Endothelial cell of umbilical vein (primary cell): ENCODE data around the gene CSNK1E. TPM values are rescaled to one million over a fixed set of nuclear protein-coding genes. Genes with fewer than 3 reads are reported as not detected.

Experiments used
- BruUV-seq: library from RNA; stranded (reverse); fragments of 400-500 nt; replicated peaks from 2 replicates; lab custom pipeline; 2021; lab: Mats Ljungman, UMichigan
- CTCF ChIA-PET: fragments of 300-600, 350-600 bp; sonication (Branson Sonifier 250); formaldehyde crosslinking; loops from one replicate; lab custom pipeline; 2021; ENCODE audit warnings: antibody characterized with exemption, inconsistent platforms; lab: Charles Lee
- POLR2A ChIA-PET: fragments of 300-600, 350-600 bp; sonication (Branson Sonifier 250); formaldehyde crosslinking; loops from one replicate; lab custom pipeline; 2021; ENCODE audit warnings: antibody characterized with exemption, inconsistent platforms; lab: Charles Lee
- DNase-seq: peaks from one replicate; pipeline ENCODE4 v3.0.0-alpha.2; 2011; ENCODE audit warnings: low read depth, low spot score
- FAIRE-seq: peaks from 2 replicates; lab custom pipeline; 2011; peaks lifted over from hg19 to GRCh38; lab: Jason Lieb, UNC
- H2AFZ ChIP-seq: 2 replicates; pipeline ENCODE4 v1.6.0; 2012; ENCODE audit warnings: low read depth, low read length, control low read depth, inconsistent platforms
- H3K27ac ChIP-seq: 2 replicates; pipeline ENCODE4 v1.5.1; 2011; ENCODE audit warnings: low read depth, mild to moderate bottlenecking, control low read depth, low read length, moderate library complexity; ENCODE audit not compliant: insufficient read depth
- H3K27me3 ChIP-seq, 2 experiments: 2 replicates each; pipeline versions ENCODE4 v1.6.0 to v1.6.1; 2011; ENCODE audit warnings: low read length in 2 of 2, mixed read lengths in 1 of 2; ENCODE audit not compliant: control insufficient read depth in 2 of 2, insufficient read depth in 2 of 2
- H3K36me3 ChIP-seq, 2 experiments: 2 replicates in 1 of 2; 3 replicates in 1 of 2; pipeline ENCODE4 v1.5.1; 2011; ENCODE audit warnings: low read length in 2 of 2, mild to moderate bottlenecking in 1 of 2, moderate library complexity in 1 of 2; ENCODE audit not compliant: control insufficient read depth in 2 of 2, insufficient read depth in 2 of 2; ENCODE audit errors: extremely low read depth in 1 of 2
- H3K4me1 ChIP-seq: 3 replicates; pipeline ENCODE4 v1.5.1; 2011; ENCODE audit warnings: mild to moderate bottlenecking, low read length; ENCODE audit not compliant: control insufficient read depth, insufficient read depth; ENCODE audit errors: extremely low read depth
- H3K4me2 ChIP-seq: 2 replicates; pipeline ENCODE4 v1.6.1; 2011; ENCODE audit warnings: low read length, control low read depth, mixed read lengths; ENCODE audit not compliant: insufficient read depth
- H3K4me3 ChIP-seq, 3 experiments: fragments of 200-600 bp in 1 of 3; sonication (generic), shearing (Covaris generic) in 1 of 3; replicated peaks in 1 of 3; 2 replicates each; pipeline ENCODE4 v1.5.1; 2011 to 2016; ENCODE audit warnings: control low read depth in 3 of 3, low read length in 3 of 3, mild to moderate bottlenecking in 2 of 3, inconsistent platforms in 1 of 3, low read depth in 1 of 3, moderate library complexity in 1 of 3; ENCODE audit not compliant: insufficient read depth in 1 of 3
- H3K79me2 ChIP-seq: 2 replicates; pipeline ENCODE4 v1.6.0; 2012; ENCODE audit warnings: low read length, inconsistent platforms; ENCODE audit not compliant: control insufficient read depth, insufficient read depth
- H3K9ac ChIP-seq: replicated peaks from 2 replicates; pipeline ENCODE3; 2011; ENCODE audit warnings: low read length, control low read depth; ENCODE audit not compliant: insufficient read depth; ENCODE audit errors: extremely low read depth
- H3K9me1 ChIP-seq: replicated peaks from 3 replicates; pipeline ENCODE4 v1.6.0; 2011; ENCODE audit warnings: mild to moderate bottlenecking, low read length; ENCODE audit not compliant: control insufficient read depth, insufficient read depth; ENCODE audit errors: extremely low read depth
- H3K9me3 ChIP-seq: replicated peaks from 2 replicates; pipeline ENCODE4 v1.5.1; 2012; ENCODE audit warnings: low read length, inconsistent platforms; ENCODE audit not compliant: control insufficient read depth, insufficient read depth
- H4K20me1 ChIP-seq: replicated peaks from 2 replicates; pipeline ENCODE3; 2011; ENCODE audit warnings: mild to moderate bottlenecking, low read length; ENCODE audit not compliant: control insufficient read depth, insufficient read depth; ENCODE audit errors: extremely low read depth
- EZH2 ChIP-seq: IDR thresholded peaks from 2 replicates; pipeline ENCODE4 v1.6.1; 2012; ENCODE audit warnings: borderline replicate concordance, low read depth, mild to moderate bottlenecking, moderate library complexity, low read length, inconsistent platforms; ENCODE audit not compliant: severe bottlenecking
- FOS ChIP-seq: IDR thresholded peaks from 2 replicates; pipeline ENCODE4 v1.6.1; 2011; ENCODE audit warnings: mild to moderate bottlenecking, low read length, moderate library complexity, borderline replicate concordance; ENCODE audit not compliant: insufficient read depth
- GATA2 ChIP-seq: IDR thresholded peaks from 2 replicates; pipeline ENCODE4 v1.7.0; 2011; ENCODE audit warnings: low read depth, mild to moderate bottlenecking, moderate library complexity, mixed read lengths, low read length; ENCODE audit not compliant: insufficient read length, insufficient read depth
- JUN ChIP-seq: IDR thresholded peaks from 2 replicates; pipeline ENCODE4 v1.6.1; 2011; ENCODE audit warnings: borderline replicate concordance, low read depth; ENCODE audit not compliant: insufficient read length, insufficient read depth
- MYC ChIP-seq: IDR thresholded peaks from one replicate; pipeline ENCODE4 v1.6.1; 2011; ENCODE audit warnings: mild to moderate bottlenecking, low read depth, low read length
- POLR2A ChIP-seq: IDR thresholded peaks from 2 replicates; pipeline ENCODE4 v1.6.1; 2012; ENCODE audit warnings: low read depth, mild to moderate bottlenecking, control low read depth, low read length
- POLR2AphosphoS5 ChIP-seq: IDR thresholded peaks from 2 replicates; pipeline ENCODE4 v1.6.1; 2012; ENCODE audit warnings: low read depth, mild to moderate bottlenecking, control low read depth, low read length, moderate library complexity; ENCODE audit not compliant: insufficient read depth
- dilution Hi-C: fragments of 300-500 bp; cut with MboI; formaldehyde crosslinking; loops from one replicate; pipeline ENCODE4 v1.15.0; 2019; ENCODE audit warnings: low sequenced_read_pairs; ENCODE audit not compliant: extremely low pct_ligation_motif_present
- intact Hi-C: fragments of 100-400 bp; cut with micrococcal nuclease; formaldehyde crosslinking; loops from one replicate; pipeline ENCODE4 v1.10.0; 2022
- polyA plus RNA-seq, 4 experiments: library from polyadenylated mRNA; depleted of rRNA in 3 of 4; stranded (reverse) in 3 of 4; unstranded in 1 of 4; fragments of >200 nt; gene quantifications; 2 replicates each; pipeline versions ENCODE4 v1.2.1 to v1.2.3, GENCODE V29; 2011 to 2012; ENCODE audit warnings: missing spikeins in 1 of 4
- total RNA-seq: library from RNA; stranded (reverse); gene quantifications from 2 replicates; pipeline ENCODE4 v1.2.3, GENCODE V29; 2021
- TF ChIP-seq, protein P1 (sequence below): IDR thresholded peaks from 2 replicates; pipeline ENCODE4 v1.6.1; 2011; ENCODE audit not compliant: insufficient read depth, insufficient read length
- TF ChIP-seq, protein P2 (sequence below), 2 donors: IDR thresholded peaks; 1 replicate in 1 of 2; 2 replicates in 1 of 2; pipeline ENCODE4 v1.5.1; 2011; ENCODE audit warnings: low read length in 2 of 2, mild to moderate bottlenecking in 2 of 2, moderate library complexity in 2 of 2, control low read depth in 1 of 2, inconsistent platforms in 1 of 2, low read depth in 1 of 2; ENCODE audit not compliant: insufficient read depth in 1 of 2; ENCODE audit errors: extremely low read depth in 1 of 2

CSNK1E gene
- total and polyA plus RNA-seq, 2 donors (not counting 3 experiments of a cell fraction or from before 2014, with no cell fraction given): 259 to 262 TPM

DNA sequence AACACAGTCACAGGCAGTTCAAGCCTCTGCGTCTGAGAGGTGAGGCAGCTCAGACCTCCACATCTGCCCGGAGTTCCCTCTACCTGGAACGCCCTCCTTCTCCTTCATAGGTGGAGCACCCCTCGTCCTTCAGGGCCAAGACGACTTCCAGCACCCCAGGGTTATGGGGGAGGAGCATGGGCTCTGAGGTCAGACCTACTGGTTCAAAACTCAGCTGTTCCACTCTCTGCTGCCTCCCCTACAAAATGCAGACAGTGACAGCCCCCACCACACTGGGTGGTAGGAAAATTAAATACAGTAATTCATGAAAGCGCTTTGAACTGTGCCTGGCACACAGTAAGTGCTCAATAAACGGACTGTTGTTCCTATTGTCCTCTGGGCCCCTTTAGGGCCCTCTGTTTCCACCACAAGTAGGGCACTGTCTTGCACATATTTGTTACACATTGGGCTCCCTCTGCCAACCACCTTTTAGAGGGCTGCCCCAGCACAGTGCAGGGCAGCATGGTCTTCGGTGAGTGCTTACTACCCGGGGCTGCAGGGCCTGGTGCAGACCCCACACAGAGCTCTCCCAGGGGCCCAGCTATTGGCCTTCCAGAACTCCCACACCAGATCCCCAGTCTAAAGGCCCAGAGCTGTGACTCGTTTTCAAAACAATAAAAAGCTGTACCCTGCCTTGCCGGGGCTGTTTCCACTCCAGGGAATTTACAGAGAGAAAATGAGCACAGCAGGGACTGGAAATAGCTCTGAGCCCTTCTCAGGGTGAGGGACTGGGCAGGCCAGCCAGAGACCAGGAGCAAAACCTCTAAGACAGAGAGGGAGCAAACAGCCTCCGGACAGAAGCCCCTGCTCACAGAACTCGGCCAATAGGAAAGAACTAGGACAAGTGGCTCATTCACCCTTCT, 46.9 kb downstream of the CSNK1E start:
- Histone ChIP-seq H3K4me2 (peak overlapping the region; percentile 0), H3K4me1 (peaks cover 24% of the 10 kb centered on the region), H3K9ac (no peak overlapping the region), H3K27me3 (no peaks in the 10 kb centered on the region), H3K4me3 (no peak overlapping the region), H3K36me3 (peaks cover 0 to 2% of the 10 kb centered on the region in 2 experiments), H4K20me1 (no peaks in the 10 kb centered on the region), H3K27ac (no peak overlapping the region), H3K9me1 (no peaks in the 10 kb centered on the region), H2AFZ (no peak overlapping the region), H3K79me2 (peaks cover 68% of the 10 kb centered on the region), H3K9me3 (no peaks in the 10 kb centered on the region)
- DNase-seq (no peak), FAIRE-seq (no peak)
- TF ChIP-seq POLR2A (no peak), GATA2 (no peak), POLR2AphosphoS5 (no peak), MYC (no peak), EZH2 (no peak), JUN (no peak), FOS (no peak)
- TF ChIP-seq, protein P1, sequence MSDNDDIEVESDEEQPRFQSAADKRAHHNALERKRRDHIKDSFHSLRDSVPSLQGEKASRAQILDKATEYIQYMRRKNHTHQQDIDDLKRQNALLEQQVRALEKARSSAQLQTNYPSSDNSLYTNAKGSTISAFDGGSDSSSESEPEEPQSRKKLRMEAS: no peak
- TF ChIP-seq, protein P2, sequence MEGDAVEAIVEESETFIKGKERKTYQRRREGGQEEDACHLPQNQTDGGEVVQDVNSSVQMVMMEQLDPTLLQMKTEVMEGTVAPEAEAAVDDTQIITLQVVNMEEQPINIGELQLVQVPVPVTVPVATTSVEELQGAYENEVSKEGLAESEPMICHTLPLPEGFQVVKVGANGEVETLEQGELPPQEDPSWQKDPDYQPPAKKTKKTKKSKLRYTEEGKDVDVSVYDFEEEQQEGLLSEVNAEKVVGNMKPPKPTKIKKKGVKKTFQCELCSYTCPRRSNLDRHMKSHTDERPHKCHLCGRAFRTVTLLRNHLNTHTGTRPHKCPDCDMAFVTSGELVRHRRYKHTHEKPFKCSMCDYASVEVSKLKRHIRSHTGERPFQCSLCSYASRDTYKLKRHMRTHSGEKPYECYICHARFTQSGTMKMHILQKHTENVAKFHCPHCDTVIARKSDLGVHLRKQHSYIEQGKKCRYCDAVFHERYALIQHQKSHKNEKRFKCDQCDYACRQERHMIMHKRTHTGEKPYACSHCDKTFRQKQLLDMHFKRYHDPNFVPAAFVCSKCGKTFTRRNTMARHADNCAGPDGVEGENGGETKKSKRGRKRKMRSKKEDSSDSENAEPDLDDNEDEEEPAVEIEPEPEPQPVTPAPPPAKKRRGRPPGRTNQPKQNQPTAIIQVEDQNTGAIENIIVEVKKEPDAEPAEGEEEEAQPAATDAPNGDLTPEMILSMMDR (IDR thresholded peaks at IDR 0.05; ENCODE audit: extremely low read depth in 1 of 2, insufficient read depth in 1 of 2, low read depth in 1 of 2, low read length in 2 of 2): no peak
- POLR2A ChIA-PET: no interaction called here
- intact Hi-C loops (loop anchor here (5.0 kb wide), 2 partner anchors 33 to 42 kb away; no protein-coding TSS in a partner anchor), dilution Hi-C loops (no loop called here)
- BruUV-seq: no TSS peak
- CTCF ChIA-PET: interaction anchor here (0.7 to 1.3 kb wide), 5 partner anchors 8 to 173 kb away, joined by 3 to 5 read pairs (median 4); no protein-coding TSS in a partner anchor
